OCI-LY7 (cell line): Measurements from ENCODE around the gene WASF1. TPM values are rescaled to one million over a fixed set of nuclear protein-coding genes. Genes with fewer than 3 reads are reported as not detected.

Source experiments
- BruUV-seq: library from RNA; stranded (reverse); fragments of 400-500 nt; replicated peaks from 2 replicates; lab custom pipeline; 2021; lab: Mats Ljungman, UMichigan
- CTCF ChIA-PET: fragments of 300-600 bp; sonication (Branson Sonifier 250); formaldehyde crosslinking; loops from one replicate; lab custom pipeline; 2022; ENCODE audit warnings: antibody characterized with exemption; ENCODE audit not compliant: unreplicated experiment; lab: Charles Lee
- POLR2A ChIA-PET: fragments of 300-600 bp; sonication (Branson Sonifier 250); formaldehyde crosslinking; loops from one replicate; lab custom pipeline; 2022; ENCODE audit warnings: antibody characterized with exemption; lab: Charles Lee
- DNase-seq: peaks from one replicate; pipeline ENCODE4 v3.0.0-alpha.2; 2015; ENCODE audit warnings: low spot score
- H2AFZ ChIP-seq: fragments of 200-600 bp; sonication (generic), shearing (Covaris generic); 2 replicates; pipeline ENCODE4 v1.6.1; 2014; ENCODE audit warnings: mild to moderate bottlenecking, antibody characterized with exemption, low read length, moderate library complexity
- H3K27ac ChIP-seq: fragments of 200-600 bp; sonication (generic); 2 replicates; pipeline ENCODE4 v1.5.1; 2014; ENCODE audit warnings: mixed run types, low read depth, mild to moderate bottlenecking, moderate library complexity, low read length, inconsistent platforms; ENCODE audit not compliant: poor library complexity, severe bottlenecking
- H3K36me3 ChIP-seq: fragments of 200-600 bp; sonication (generic); 2 replicates; pipeline ENCODE4 v1.6.1; 2014; ENCODE audit warnings: mild to moderate bottlenecking, antibody characterized with exemption, low read length, moderate library complexity, mixed read lengths; ENCODE audit not compliant: insufficient read depth
- H3K4me1 ChIP-seq: fragments of 200-600 bp; sonication (generic); 2 replicates; pipeline ENCODE4 v1.5.1; 2014; ENCODE audit warnings: mild to moderate bottlenecking, low read length; ENCODE audit not compliant: insufficient read depth, poor library complexity, severe bottlenecking
- H3K4me2 ChIP-seq: fragments of 200-600 bp; sonication (generic); 2 replicates; pipeline ENCODE4 v1.6.1; 2014; ENCODE audit warnings: mild to moderate bottlenecking, low read length
- H3K4me3 ChIP-seq: fragments of 200-600 bp; sonication (generic); 2 replicates; pipeline ENCODE4 v1.5.1; 2014; ENCODE audit warnings: mild to moderate bottlenecking, low read depth, low read length; ENCODE audit not compliant: poor library complexity, severe bottlenecking
- H3K79me2 ChIP-seq: fragments of 200-600 bp; sonication (generic); 2 replicates; pipeline ENCODE4 v1.6.1; 2016; ENCODE audit warnings: low read depth, mild to moderate bottlenecking, low read length, moderate library complexity, mixed read lengths; ENCODE audit not compliant: insufficient read depth
- H3K9me2 ChIP-seq: fragments of 200-600 bp; sonication (generic); 2 replicates; pipeline ENCODE4 v1.6.1; 2016; ENCODE audit warnings: mild to moderate bottlenecking, low read length, mixed read lengths; ENCODE audit not compliant: insufficient read depth
- H3K9me3 ChIP-seq: fragments of 200-600 bp; sonication (generic); 2 replicates; pipeline ENCODE4 v1.6.1; 2014; ENCODE audit warnings: mild to moderate bottlenecking, mixed run types, low read length, mixed read lengths
- H4K20me1 ChIP-seq: fragments of 200-600 bp; sonication (generic); 2 replicates; pipeline ENCODE4 v1.6.1; 2014; ENCODE audit warnings: mild to moderate bottlenecking, antibody characterized with exemption, low read length, moderate library complexity, mixed read lengths; ENCODE audit not compliant: insufficient read depth
- CTCF ChIP-seq: fragments of 200-600 bp; sonication (generic); conservative IDR thresholded peaks from 2 replicates; pipeline ENCODE4 v1.5.1; 2014; ENCODE audit warnings: mild to moderate bottlenecking, antibody characterized with exemption, low read length, moderate library complexity, mixed read lengths
- EZH2phosphoT487 ChIP-seq: fragments of 200-600 bp; sonication (generic); IDR thresholded peaks from 2 replicates; pipeline ENCODE4 v1.6.1; 2018; ENCODE audit warnings: low read depth, borderline replicate concordance, mild to moderate bottlenecking, mixed run types, antibody characterized with exemption, low read length, moderate library complexity, mixed read lengths
- intact Hi-C: fragments of 100-400 bp; cut with micrococcal nuclease; formaldehyde crosslinking; loops from one replicate; pipeline ENCODE4 v1.10.0; 2022; ENCODE audit not compliant: unreplicated experiment
- total RNA-seq, 2 experiments: library from RNA; depleted of rRNA in 1 of 2; stranded (reverse); fragments of >200 nt in 1 of 2; shearing (Covaris generic) in 1 of 2; gene quantifications; 2 replicates each; pipeline ENCODE4 v1.2.3, GENCODE V29; 2014 to 2022

The WASF1 gene
- total RNA-seq, 2 experiments from 2014 or later: 34.6 to 78.4 TPM

GRCh38 chr6:110064744-110065524, 114.5 kb downstream of the WASF1 start:
- Histone ChIP-seq H4K20me1 (no peaks in the 10 kb centered on the region), H3K36me3 (no peaks in the 10 kb centered on the region), H3K9me3 (no peaks in the 10 kb centered on the region), H3K9me2 (no peaks in the 10 kb centered on the region), H3K4me1 (peaks cover 34% of the 10 kb centered on the region), H2AFZ (peak overlapping the region; percentile 78), H3K4me3 (no peak overlapping the region), H3K27ac (peak overlapping the region; percentile 69), H3K4me2 (peak overlapping the region; percentile 36), H3K79me2 (no peaks in the 10 kb centered on the region)
- peak; percentile 73 for DNase-seq
- TF ChIP-seq CTCF: no peak
- TF ChIP-seq EZH2phosphoT487: no peak
- ChIA-PET CTCF (interaction anchor here (0.6 to 1.6 kb wide), 5 partner anchors 11 to 177 kb away, joined by 3 to 6 read pairs (median 3); no protein-coding TSS in a partner anchor), POLR2A (interaction anchor here (0.6 to 3.3 kb wide), 14 partner anchors 11 to 612 kb away, joined by 3 to 39 read pairs (median 3); no protein-coding TSS in a partner anchor)
- intact Hi-C loops: loop anchor here (5.0 kb wide), 1 partner anchor 112 kb away; the partner anchor contains the start of gene WASF1
- no TSS peak for BruUV-seq

- H3K4me2 ChIP-seq: no peak overlapping the region
- no peaks in the 10 kb centered on the region for H3K36me3 ChIP-seq
- no peaks in the 10 kb centered on the region for H3K9me3 ChIP-seq
- no peak for TF ChIP-seq EZH2phosphoT487
- no peak for TF ChIP-seq CTCF
- H3K4me1 ChIP-seq: peaks cover 34% of the 10 kb centered on the region
- H3K27ac ChIP-seq: no peak overlapping the region
- BruUV-seq: no TSS peak
- intact Hi-C loops: no loop called here
- H3K79me2 ChIP-seq: no peaks in the 10 kb centered on the region
- POLR2A ChIA-PET: interaction anchor here (0.6 to 3.3 kb wide), 4 partner anchors 13 to 25 kb away, joined by 3 to 39 read pairs (median 4); no protein-coding TSS in a partner anchor
- no peaks in the 10 kb centered on the region for H4K20me1 ChIP-seq
- no peak overlapping the region for H3K4me3 ChIP-seq
- peak overlapping the region; percentile 78; the same call in 1 of the 2 replicates for H2AFZ ChIP-seq
- no peak for DNase-seq
- CTCF ChIA-PET: interaction anchor here (1.6 kb wide), 1 partner anchor 16 kb away, joined by 5 read pairs; no protein-coding TSS in a partner anchor
- H3K9me2 ChIP-seq: no peaks in the 10 kb centered on the region
These were observed 115.7 kb downstream of the WASF1 start for GRCh38 chr6:110063594-110064263.
